Suprapubic skin (tissue), 4 donors: ENCODE results near the gene DDO.

Source experiments
- POLR2A ChIP-seq, 2 donors: fragments of 450-650 bp; IDR thresholded peaks; one replicate each; pipeline ENCODE4 v1.6.1; 2017; ENCODE audit warnings: antibody characterized with exemption in 2 of 2, mild to moderate bottlenecking in 2 of 2, moderate library complexity in 2 of 2
- POLR2AphosphoS5 ChIP-seq, 3 donors: sonication (generic); formaldehyde crosslinking; IDR thresholded peaks; one replicate each; pipeline ENCODE4 v1.6.1; 2017; ENCODE audit warnings: antibody characterized with exemption in 3 of 3

DNA sequence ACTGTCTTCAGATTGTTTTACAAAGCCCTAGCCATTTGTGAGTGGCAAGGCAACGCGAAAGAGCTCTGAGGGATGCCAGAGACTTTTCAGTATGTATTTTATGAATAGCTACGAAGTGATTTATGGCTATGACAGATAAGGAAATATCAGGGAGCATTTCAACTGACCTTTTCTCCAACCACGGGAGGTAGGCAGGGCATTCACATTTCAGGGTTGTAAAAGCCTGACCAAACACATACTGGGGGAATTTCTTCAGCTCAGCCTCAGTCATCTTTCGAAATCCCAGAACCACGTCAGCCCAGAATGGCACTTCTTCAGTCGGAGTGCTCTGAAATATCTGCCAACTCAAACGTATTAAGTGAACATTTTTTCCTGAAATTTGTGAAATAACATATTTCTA, 10.8 kb downstream of the DDO start:
- TF ChIP-seq POLR2AphosphoS5 (IDR thresholded peaks at IDR 0.05) (no peak), POLR2A (IDR thresholded peaks at IDR 0.05) (no peak)
